ENCODE data around the gene BRIP1.
"Not testable (repeated sequence)": the region's sequence is repeated elsewhere in the genome, so short reads cannot be mapped to it uniquely, and the experiment has no call there.

Gene BRIP1

GRCh38 chr17:61684818-61685217 is 178.5 kb downstream of the BRIP1 start:
- no peak for DNase-seq (ENCODE audit: low read depth)
- no peak for TF ChIP-seq CTCF (conservative IDR thresholded peaks at IDR 0.05; ENCODE audit: low read depth, low read length)

GRCh38 chr17:61684172-61684571 is 179.2 kb downstream of the BRIP1 start:
- no peak overlapping the region for H3K4me3 ChIP-seq (ENCODE audit: low read depth, low read length)
- DNase-seq (ENCODE audit: low read depth), result no peak
- TF ChIP-seq CTCF (conservative IDR thresholded peaks at IDR 0.05; ENCODE audit: low read depth, low read length), result no peak

More at GRCh38 chr17:61684818-61685217, 178.5 kb downstream of the BRIP1 start:
- no peak overlapping the region for H3K4me3 ChIP-seq (ENCODE audit: low read depth, low read length)

- no peak overlapping the region for H3K4me3 ChIP-seq (ENCODE audit: low read depth, low read length)
- no peak for DNase-seq (ENCODE audit: low read depth)
- TF ChIP-seq CTCF (conservative IDR thresholded peaks at IDR 0.05; ENCODE audit: low read depth, low read length), result no peak
Measured at GRCh38 chr17:61683466-61683865, 179.9 kb downstream of the BRIP1 start.

- DNase-seq (ENCODE audit: low read depth), result no peak
- no peak for TF ChIP-seq CTCF (conservative IDR thresholded peaks at IDR 0.05; ENCODE audit: low read depth, low read length)
Measured at GRCh38 chr17:61680921-61681320, 182.4 kb downstream of the BRIP1 start.

GRCh38 chr17:61678339-61678738 is 185.0 kb downstream of the BRIP1 start:
- H3K4me3 ChIP-seq (ENCODE audit: low read depth, low read length), result no peak overlapping the region
- no peak for TF ChIP-seq CTCF (conservative IDR thresholded peaks at IDR 0.05; ENCODE audit: low read depth, low read length)
- no peak for DNase-seq (ENCODE audit: low read depth)

More at GRCh38 chr17:61680921-61681320, 182.4 kb downstream of the BRIP1 start:
- H3K4me3 ChIP-seq (ENCODE audit: low read depth, low read length), result no peak overlapping the region

- H3K4me3 ChIP-seq (ENCODE audit: low read depth, low read length); DNase-seq (ENCODE audit: low read depth): not testable (repeated sequence)
Measured at GRCh38 chr17:61677150-61677811, 186.0 kb downstream of the BRIP1 start.

GRCh38 chr17:61676522-61676921 is 186.8 kb downstream of the BRIP1 start:
- H3K4me3 ChIP-seq (ENCODE audit: low read depth, low read length); DNase-seq (ENCODE audit: low read depth): not testable (repeated sequence)

GRCh38 chr17:61674609-61675008 is 188.7 kb downstream of the BRIP1 start:
- H3K4me3 ChIP-seq (ENCODE audit: low read depth, low read length); DNase-seq (ENCODE audit: low read depth): not testable (repeated sequence)

- not testable (repeated sequence) for DNase-seq (ENCODE audit: low read depth); H3K4me3 ChIP-seq (ENCODE audit: low read depth, low read length)
Measured at GRCh38 chr17:61673019-61673897, 190.1 kb downstream of the BRIP1 start.

All from choroid plexus epithelial cell (primary cell).